ENCODE measurements around the gene ARHGEF19. TPM values are rescaled to one million over a fixed set of nuclear protein-coding genes. Genes with fewer than 3 reads are reported as not detected.

The ARHGEF19 gene
- total RNA-seq, 2 donors from 2014 or later, result 1.5 to 4.8 TPM

DNA sequence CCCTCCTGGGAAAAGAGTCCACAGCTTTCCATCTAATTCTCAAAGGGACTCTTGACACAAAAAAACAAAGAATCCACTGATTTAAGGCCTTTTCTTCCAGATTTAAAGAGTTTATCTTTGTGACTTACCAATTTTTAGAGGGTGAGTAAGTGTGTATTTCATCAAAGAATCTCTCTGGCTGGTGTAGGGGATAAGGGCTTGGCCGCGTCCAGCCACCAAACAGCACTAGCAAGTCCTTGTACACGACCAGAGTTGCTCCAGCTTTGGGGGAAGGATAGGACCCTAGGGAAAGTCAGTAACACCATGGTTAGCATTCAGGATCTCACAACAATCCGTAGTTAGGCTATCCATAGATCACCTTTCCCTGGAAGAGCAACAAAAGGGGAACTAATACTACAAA lies 44.0 kb upstream of the ARHGEF19 start:
- DNase-seq (ENCODE audit: low spot score), result no peak
- TF ChIP-seq, protein P1, sequence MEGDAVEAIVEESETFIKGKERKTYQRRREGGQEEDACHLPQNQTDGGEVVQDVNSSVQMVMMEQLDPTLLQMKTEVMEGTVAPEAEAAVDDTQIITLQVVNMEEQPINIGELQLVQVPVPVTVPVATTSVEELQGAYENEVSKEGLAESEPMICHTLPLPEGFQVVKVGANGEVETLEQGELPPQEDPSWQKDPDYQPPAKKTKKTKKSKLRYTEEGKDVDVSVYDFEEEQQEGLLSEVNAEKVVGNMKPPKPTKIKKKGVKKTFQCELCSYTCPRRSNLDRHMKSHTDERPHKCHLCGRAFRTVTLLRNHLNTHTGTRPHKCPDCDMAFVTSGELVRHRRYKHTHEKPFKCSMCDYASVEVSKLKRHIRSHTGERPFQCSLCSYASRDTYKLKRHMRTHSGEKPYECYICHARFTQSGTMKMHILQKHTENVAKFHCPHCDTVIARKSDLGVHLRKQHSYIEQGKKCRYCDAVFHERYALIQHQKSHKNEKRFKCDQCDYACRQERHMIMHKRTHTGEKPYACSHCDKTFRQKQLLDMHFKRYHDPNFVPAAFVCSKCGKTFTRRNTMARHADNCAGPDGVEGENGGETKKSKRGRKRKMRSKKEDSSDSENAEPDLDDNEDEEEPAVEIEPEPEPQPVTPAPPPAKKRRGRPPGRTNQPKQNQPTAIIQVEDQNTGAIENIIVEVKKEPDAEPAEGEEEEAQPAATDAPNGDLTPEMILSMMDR (IDR thresholded peaks at IDR 0.05), result no peak
- H3K27ac ChIP-seq, result no peak overlapping the region
- H3K4me3 ChIP-seq, result no peak overlapping the region
- H3K36me3 ChIP-seq, result peaks cover 25% of the 10 kb centered on the region
- peaks cover 0 to 18% of the 10 kb centered on the region in 2 donors for H3K4me1 ChIP-seq
- no peaks in the 10 kb centered on the region for H3K9me3 ChIP-seq
- H3K27me3 ChIP-seq, result no peaks in the 10 kb centered on the region

DNA sequence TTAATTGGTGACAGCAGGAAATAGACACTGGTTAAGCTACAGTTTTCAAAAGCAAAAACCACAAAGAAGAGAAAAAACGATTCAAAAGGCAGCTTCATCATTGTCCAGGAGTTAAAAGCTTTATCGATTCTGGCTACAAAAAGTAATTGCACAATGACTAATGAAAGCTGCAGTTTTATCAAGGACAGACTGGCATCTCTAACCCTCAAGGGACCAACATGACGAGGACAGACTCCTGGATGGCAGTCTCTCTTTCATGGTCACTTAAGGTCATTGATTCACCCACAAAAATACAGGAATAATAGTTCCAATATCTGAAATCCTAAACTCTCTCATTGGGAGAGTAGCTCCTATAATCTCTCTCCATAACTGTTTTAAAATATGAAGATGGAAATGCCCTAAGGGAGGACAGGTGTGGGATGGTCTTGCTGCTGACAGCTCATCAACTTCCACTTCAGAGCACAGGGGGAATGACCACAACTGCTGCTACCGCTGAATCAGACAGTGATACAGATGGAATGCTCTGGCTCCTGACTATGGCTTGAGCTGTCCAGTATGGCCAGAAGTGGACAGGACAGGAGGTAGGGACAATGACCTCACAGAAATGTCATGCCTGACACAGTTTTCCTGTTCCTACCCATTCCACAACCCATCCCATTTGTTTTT lies 41.9 kb upstream of the ARHGEF19 start:
- no peak for DNase-seq (ENCODE audit: low spot score)
- Histone ChIP-seq H3K27ac (peak overlapping the region; percentile 64 to 77), H3K27me3 (no peaks in the 10 kb centered on the region), H3K9me3 (no peaks in the 10 kb centered on the region), H3K4me3 (no peak overlapping the region), H3K36me3 (peaks cover 34% of the 10 kb centered on the region), H3K4me1 (peaks cover 0 to 38% of the 10 kb centered on the region in 2 donors)
- TF ChIP-seq, protein P1 (IDR thresholded peaks at IDR 0.05), result no peak

DNA sequence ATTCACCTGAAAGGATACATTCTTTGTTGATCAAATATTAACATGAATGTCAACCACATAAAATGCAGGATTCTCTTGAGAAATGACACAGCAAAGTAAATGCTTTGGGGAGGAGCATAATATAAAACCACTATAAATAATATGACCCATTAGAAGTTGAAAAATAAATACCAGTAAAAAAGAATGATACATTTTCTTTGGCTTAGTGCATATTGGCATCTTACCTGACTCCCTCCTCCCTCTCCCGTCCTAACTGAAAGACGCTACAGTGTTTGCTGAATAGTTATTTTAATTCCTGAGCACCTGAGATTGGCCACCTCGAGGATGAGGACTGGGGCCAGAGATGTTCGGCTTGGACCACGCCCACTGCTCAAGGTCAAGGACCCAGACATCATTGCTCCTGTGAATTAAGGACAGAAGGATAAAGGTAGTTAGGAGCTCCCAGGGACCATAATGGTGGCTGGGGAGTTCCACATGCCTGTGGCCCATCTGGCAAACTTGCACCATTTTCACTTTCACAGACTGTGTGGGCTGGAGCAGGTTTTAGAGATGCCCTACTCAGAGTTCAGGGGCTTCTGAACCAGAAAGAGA lies 41.0 kb upstream of the ARHGEF19 start:
- no peaks in the 10 kb centered on the region for H3K27me3 ChIP-seq
- peak overlapping the region; percentile 64 to 77 for H3K27ac ChIP-seq
- H3K36me3 ChIP-seq, result peaks cover 34% of the 10 kb centered on the region
- TF ChIP-seq, protein P1 (IDR thresholded peaks at IDR 0.05), result no peak
- no peak overlapping the region for H3K4me3 ChIP-seq
- no peak for DNase-seq (ENCODE audit: low spot score)
- no peaks in the 10 kb centered on the region for H3K9me3 ChIP-seq
- H3K4me1 ChIP-seq, result peaks cover 0 to 48% of the 10 kb centered on the region in 2 donors

DNA sequence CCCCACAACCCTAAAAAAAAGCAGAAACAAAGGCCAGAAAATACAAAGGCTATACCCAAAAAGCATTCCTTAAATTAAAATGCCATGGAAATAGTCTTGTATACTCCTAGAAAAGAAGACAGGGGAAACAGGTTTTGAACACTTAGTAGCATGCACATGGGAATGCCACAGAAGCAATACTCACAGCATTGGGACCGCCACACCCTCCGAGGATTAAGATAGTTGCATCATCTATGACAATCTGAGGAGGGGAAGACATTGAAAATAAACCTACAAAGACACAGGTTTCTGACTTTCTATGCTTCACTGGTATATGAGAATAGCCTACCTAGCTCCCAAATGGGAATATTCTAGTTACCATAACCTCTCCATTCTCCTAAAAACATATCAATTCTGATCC lies 40.5 kb upstream of the ARHGEF19 start:
- no peak for DNase-seq (ENCODE audit: low spot score)
- H3K27ac ChIP-seq, result peak overlapping the region in 1 of 2 donors; percentile 77
- H3K4me1 ChIP-seq, result peaks cover 0 to 53% of the 10 kb centered on the region in 2 donors
- H3K36me3 ChIP-seq, result peaks cover 34% of the 10 kb centered on the region
- no peaks in the 10 kb centered on the region for H3K9me3 ChIP-seq
- no peak overlapping the region for H3K4me3 ChIP-seq
- H3K27me3 ChIP-seq, result no peaks in the 10 kb centered on the region
- TF ChIP-seq, protein P1 (IDR thresholded peaks at IDR 0.05), result no peak

DNA sequence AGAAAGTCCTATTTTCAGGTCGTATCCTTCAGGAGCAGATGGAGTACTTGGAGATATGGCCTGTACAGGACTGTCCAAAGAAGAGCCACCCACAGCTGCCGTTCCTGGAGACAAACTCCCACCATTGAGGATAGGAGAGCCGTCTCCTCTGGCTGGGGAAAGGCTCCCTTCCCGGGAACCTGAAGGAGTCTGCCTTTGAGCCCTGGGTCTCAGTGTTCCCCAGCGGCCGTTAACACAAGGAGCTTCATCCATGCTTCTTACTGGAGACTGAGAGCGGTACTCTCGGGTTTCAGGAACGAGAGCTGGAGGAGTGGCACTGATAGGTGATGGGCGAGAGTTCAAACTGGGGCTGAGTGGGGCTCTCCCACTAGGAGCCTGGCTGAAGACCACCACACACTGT lies 38.9 kb upstream of the ARHGEF19 start:
- H3K27ac ChIP-seq, result peak overlapping the region; percentile 76 to 81
- no peaks in the 10 kb centered on the region for H3K27me3 ChIP-seq
- DNase-seq (ENCODE audit: low spot score), result no peak
- peaks cover 41% of the 10 kb centered on the region for H3K36me3 ChIP-seq
- peaks cover 0 to 68% of the 10 kb centered on the region in 2 donors for H3K4me1 ChIP-seq
- TF ChIP-seq, protein P1 (IDR thresholded peaks at IDR 0.05), result no peak
- H3K9me3 ChIP-seq, result no peaks in the 10 kb centered on the region
- no peak overlapping the region for H3K4me3 ChIP-seq

Data from right atrium auricular region (tissue), 2 donors.